Measurements from ENCODE around the gene SDS.

DNA sequence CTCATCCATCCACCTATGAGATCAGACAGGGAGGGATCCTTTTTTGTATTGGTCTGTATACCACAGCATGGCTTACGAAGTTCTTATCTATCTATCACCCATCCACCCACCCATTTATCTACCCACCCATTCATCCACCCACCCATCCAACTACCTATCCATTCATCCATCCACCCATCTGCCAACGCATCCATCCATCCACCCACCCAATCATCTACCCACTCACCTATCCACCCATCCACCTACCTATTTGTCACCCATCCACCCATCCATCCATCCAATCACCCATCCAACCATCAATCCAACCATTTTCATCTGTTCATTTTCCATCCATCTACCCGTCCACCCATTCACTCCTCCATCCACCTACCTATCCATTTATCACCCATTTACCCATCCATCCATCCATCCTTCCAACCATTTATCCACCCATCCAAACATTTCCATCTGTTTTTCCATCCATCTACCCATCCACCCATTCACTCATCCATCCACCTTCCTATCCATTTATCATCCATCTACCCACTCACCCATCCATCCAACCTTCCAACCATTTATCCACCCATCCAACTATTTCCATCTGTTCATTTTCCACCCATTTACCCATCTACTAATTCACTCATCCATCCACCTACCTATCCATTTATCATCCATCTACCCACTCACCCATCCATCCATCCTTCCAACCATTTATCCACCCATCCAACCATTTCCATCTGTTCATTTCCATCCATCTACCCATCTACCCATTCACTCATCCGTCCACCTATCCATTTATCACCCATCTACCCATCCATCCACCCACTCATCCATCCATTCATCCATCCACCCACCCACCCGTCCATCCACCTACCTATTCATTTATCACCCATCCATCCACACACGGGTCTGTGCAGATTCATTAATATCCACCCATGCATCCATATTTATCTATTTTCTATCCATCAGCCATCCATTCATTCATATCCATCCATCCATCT is 13.3 kb downstream of the SDS start:
- TF ChIP-seq, protein P1, sequence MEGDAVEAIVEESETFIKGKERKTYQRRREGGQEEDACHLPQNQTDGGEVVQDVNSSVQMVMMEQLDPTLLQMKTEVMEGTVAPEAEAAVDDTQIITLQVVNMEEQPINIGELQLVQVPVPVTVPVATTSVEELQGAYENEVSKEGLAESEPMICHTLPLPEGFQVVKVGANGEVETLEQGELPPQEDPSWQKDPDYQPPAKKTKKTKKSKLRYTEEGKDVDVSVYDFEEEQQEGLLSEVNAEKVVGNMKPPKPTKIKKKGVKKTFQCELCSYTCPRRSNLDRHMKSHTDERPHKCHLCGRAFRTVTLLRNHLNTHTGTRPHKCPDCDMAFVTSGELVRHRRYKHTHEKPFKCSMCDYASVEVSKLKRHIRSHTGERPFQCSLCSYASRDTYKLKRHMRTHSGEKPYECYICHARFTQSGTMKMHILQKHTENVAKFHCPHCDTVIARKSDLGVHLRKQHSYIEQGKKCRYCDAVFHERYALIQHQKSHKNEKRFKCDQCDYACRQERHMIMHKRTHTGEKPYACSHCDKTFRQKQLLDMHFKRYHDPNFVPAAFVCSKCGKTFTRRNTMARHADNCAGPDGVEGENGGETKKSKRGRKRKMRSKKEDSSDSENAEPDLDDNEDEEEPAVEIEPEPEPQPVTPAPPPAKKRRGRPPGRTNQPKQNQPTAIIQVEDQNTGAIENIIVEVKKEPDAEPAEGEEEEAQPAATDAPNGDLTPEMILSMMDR (IDR thresholded peaks at IDR 0.05; ENCODE audit: low read depth, low read length, missing input control), result no peak
- TF ChIP-seq, protein P2, sequence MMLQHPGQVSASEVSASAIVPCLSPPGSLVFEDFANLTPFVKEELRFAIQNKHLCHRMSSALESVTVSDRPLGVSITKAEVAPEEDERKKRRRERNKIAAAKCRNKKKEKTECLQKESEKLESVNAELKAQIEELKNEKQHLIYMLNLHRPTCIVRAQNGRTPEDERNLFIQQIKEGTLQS (IDR thresholded peaks at IDR 0.05), result no peak
- no peak for TF ChIP-seq RAD21 (IDR thresholded peaks at IDR 0.05)
